AG10803 (cell line): Measurements from ENCODE around the gene ADAMTS6.

ENCODE experiments used
- DNase-seq: peaks from one replicate; pipeline ENCODE4 v3.0.0; 2010; ENCODE audit warnings: low read depth
- H3K4me3 ChIP-seq: 2 replicates; pipeline ENCODE4 v1.5.1; 2011; ENCODE audit warnings: mild to moderate bottlenecking, low read length, control low read depth
- CTCF ChIP-seq: conservative IDR thresholded peaks from 2 replicates; pipeline ENCODE4 v1.5.1; 2011; ENCODE audit warnings: mild to moderate bottlenecking, low read length, control low read depth, inconsistent platforms

The ADAMTS6 gene

GRCh38 chr5:65434122-65434521 lies 47.6 kb downstream of the ADAMTS6 start:
- no peak for TF ChIP-seq CTCF
- no peak overlapping the region for H3K4me3 ChIP-seq
- no peak for DNase-seq

DNA sequence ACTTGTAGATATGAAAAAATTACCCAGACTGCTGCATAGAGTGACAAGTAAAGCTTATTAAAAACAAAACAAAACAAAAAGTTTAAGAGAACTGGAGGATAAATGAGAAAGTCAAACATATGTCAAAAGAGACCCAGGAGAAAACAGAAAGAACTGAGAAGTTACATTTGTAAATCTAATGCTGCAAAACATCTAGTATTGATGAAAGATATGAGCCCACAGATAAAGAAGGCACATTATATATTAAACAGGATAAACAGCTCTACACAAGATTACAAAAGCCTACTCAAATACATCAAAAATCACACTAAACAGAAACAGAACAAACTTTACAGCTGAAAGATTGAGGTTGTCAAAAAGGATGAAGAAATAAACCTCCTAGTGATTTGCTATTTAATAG lies 55.1 kb downstream of the ADAMTS6 start:
- H3K4me3 ChIP-seq = no peak overlapping the region
- no peak for TF ChIP-seq CTCF
- no peak for DNase-seq

DNA sequence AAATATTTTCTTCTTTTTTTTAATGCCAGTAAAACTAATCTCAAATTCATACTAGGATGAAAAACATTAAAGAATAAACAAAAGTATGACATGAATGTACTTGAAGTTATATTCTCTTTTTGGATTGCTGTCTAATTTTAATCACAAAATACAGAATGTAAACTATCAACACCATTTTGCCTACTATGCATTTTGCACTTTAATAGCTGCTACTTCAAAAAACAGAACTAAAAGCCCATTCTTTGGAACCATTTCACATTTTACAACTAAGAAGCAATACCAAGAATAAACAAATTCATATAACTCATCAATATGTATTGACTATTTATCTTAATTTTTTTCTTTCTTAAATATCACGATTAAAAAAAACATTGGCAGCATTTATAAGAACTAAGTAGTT lies 58.1 kb downstream of the ADAMTS6 start:
- TF ChIP-seq CTCF = no peak
- no peak for DNase-seq
- no peak overlapping the region for H3K4me3 ChIP-seq

DNA sequence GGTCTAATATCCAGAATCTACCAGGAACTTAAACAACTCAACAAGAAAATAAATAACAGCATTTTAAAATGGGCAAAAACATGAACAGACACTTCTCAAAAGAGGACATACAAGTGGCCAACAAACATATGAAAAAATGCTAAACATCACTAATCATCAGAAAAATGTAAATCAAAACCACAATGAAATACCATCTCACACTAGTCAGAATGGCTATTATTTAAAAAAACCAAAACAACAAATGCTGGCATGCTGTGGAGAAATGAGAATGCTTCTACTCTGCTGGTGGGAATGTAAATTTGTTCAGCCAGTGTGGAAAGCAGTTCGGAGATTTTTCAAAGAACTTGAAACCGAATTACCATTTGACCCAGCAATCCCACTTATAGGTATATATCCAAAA lies 63.1 kb downstream of the ADAMTS6 start:
- no peak overlapping the region for H3K4me3 ChIP-seq
- TF ChIP-seq CTCF = peak; percentile 30
- peak; percentile 61 for DNase-seq

DNA sequence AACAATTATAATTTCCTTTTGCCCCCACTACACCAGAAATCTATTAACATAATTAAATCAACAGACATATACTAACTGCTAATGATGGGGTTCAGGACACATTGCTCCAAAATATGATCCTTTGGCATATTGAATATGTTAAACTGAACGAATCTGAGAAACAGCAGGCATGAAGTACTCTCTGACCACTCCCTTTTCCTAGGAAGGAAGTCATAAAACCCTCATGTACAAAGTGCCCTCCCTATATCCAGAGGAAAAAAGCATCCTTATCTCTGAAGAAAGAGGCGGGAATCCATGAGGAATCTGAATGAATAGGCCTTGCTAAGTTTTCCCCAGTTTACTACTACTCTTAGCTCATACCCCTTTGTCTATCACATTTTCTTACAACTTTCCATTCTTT lies 67.9 kb downstream of the ADAMTS6 start:
- DNase-seq = no peak
- TF ChIP-seq CTCF = no peak
- H3K4me3 ChIP-seq = no peak overlapping the region

- H3K4me3 ChIP-seq = no peak overlapping the region
- TF ChIP-seq CTCF = no peak
- no peak for DNase-seq
Measured at GRCh38 chr5:65412842-65413241, 68.9 kb downstream of the ADAMTS6 start.

GRCh38 chr5:65411356-65411755 lies 70.4 kb downstream of the ADAMTS6 start:
- no peak for DNase-seq

More at GRCh38 chr5:65411356-65411755, 70.4 kb downstream of the ADAMTS6 start:
- TF ChIP-seq CTCF = no peak
- no peak overlapping the region for H3K4me3 ChIP-seq
